Urothelium cell line (cell line): ENCODE measurements around the gene VSIR.
A peak's percentile ranks its signal among the peaks of the same experiment; 100 is the strongest.

Experiments used
- DNase-seq: peaks from one replicate; pipeline ENCODE4 v3.0.0; 2011; ENCODE audit warnings: low spot score, mixed read lengths
- FAIRE-seq: peaks from 2 replicates; lab custom pipeline; 2011; peaks lifted over from hg19 to GRCh38; lab: Jason Lieb, UNC

VSIR gene

DNA sequence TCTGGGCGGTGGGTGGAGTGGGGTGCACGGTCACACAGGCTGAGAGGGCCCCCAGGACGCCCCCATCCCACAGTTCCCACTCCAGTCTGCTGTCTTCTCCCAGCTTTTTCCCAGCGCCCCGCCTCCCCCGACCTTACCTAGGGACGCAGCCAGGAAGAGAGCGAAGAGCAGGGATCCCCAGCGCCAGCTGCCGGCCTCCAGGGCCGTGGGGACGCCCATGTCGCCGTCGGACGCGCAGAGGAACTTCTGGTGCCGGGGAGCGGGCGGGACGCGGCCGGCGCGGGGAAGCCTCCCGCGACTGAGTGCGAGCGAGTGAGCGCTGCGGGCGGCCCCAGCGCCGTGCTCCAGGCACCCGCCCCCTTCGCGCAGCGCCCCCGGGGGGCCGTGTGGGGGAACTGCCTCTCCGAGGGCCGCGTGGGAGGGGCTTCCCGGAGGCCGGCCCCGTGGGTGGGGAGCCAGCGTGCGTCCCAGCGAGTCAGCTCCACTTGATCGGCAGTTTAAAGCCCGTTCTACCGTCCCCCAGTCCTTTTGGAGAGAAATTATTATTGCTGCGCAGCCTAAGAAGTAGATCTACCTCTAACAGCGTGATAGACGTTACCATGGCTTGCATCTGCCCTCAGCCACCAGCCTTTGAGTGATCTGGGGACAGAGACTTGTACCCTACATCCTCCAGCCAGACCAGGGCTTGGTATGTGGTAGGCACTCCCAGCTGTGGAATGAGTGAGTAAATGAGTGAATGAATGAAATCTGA lies at the start of gene VSIR:
TSS of gene VSIR (minus strand) at position 300 of the 751 bp plus-strand sequence. CDS start at position 219, 81 bp downstream.
- DNase-seq (no peak), FAIRE-seq (no peak)

DNA sequence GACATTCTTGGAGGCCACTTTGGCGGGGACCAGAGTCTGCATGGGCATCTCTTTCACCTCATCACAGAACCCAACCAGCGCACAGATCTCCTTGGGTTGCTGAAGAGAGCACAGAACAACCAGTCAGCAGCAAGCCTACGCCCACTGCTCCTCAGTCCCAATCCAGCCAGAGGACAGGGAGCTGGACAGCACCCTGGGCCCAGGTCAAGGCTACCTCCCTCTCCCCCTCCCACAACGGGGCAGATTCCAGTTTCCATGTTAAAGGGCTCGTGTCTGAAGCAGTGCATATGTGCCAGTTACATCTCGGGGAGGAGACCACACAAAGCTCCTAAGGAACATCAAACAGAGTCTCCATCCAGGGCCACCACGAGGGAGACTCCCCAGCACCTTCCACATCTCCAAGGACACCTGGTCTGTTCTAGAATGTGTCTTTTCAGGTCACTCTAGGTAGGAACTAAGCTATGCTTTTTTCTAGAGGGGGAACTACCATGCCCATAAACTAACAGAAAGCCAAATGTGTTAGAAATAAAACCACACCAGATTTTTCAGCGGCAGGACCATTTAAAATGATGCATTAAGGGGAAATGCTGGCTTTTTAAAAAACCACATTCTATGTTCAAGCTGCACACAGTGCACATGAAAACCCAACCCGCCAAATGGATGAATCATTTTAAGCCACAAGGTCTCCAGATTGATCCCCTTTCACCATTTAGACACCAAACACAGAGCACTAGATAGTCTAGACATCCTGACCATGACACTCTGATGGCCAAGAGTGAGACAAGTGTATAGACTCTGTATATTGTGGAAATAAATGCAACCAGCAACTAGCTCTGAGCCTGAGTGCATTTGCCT lies 48.8 kb upstream of the VSIR start:
- FAIRE-seq (no peak), DNase-seq (no peak)

DNA sequence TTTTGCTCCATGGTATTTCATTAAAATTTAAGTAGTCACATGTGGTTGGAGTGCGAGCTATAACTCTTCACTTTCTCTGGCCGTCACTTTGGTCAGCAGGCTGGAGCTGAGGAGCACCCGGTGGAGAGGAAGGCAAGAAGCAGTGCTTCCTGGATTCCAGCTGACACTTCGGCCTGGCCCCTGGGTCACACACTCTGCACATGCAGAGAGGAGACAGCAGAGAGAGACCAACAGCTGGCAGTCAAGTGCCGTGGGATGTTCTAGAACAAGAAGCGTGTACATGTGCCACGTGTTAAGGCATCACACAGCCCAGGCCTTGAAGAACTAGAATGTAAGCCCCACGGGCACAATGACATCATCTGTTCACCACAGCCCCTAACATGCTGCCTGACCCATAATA lies 47.6 kb upstream of the VSIR start:
- FAIRE-seq (no peak), DNase-seq (no peak)

GRCh38 chr10:71819985-71820384 lies 46.7 kb upstream of the VSIR start:
- FAIRE-seq (no peak), DNase-seq (no peak)

- FAIRE-seq (no peak), DNase-seq (no peak)
Measured at GRCh38 chr10:71819441-71819861, 46.1 kb upstream of the VSIR start.

GRCh38 chr10:71818674-71819260 lies 45.4 kb upstream of the VSIR start:
- no peak for FAIRE-seq
- DNase-seq: no peak

GRCh38 chr10:71817831-71818655 lies 44.7 kb upstream of the VSIR start:
- DNase-seq (no peak), FAIRE-seq (no peak)

- DNase-seq (no peak), FAIRE-seq (no peak)
Measured at GRCh38 chr10:71816936-71817618, 43.8 kb upstream of the VSIR start.

- FAIRE-seq: no peak
- DNase-seq: no peak
Measured at GRCh38 chr10:71816421-71816851, 43.1 kb upstream of the VSIR start.

- no peak for DNase-seq
- FAIRE-seq: no peak
Measured at GRCh38 chr10:71815515-71816130, 42.3 kb upstream of the VSIR start.

GRCh38 chr10:71814922-71815411 lies 41.6 kb upstream of the VSIR start:
- FAIRE-seq (no peak), DNase-seq (no peak)

DNA sequence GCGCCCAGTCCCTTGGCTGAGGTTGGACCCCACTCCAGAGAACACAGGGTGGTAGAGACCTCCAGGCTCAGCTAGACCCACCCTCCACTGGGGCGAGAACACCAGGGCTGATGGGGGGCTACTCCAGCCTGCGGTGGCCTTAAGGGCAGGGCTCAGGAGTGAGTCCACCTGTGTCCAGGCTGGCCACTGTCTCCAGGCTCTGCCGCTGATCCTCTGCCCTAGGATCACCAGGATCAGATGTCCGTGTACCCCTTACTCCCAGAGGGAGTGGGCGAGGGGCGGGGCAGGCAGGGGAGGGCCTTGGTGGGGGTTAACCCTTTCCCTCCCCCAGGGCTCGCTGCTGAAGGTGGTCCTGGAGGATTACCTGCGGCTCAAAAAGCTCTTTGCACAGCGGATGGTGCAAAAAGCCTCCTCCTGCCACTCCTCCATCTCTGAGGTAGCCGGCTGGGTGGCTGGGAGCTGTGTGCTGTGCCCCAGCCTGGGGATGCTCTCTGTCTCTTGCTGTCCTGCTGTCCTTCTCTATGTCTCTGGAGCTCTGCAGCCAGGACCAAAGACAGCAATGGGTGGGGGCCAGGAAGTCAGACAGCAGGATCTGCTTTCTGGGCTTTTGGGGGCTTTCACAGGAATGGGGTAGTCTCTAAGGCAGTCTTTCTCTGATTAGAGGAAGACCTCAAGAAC lies 39.7 kb upstream of the VSIR start:
- DNase-seq (no peak), FAIRE-seq (no peak)

- peak; percentile 81 for FAIRE-seq
- DNase-seq: peak; percentile 84
Measured at GRCh38 chr10:71812016-71812912, 38.9 kb upstream of the VSIR start.

DNA sequence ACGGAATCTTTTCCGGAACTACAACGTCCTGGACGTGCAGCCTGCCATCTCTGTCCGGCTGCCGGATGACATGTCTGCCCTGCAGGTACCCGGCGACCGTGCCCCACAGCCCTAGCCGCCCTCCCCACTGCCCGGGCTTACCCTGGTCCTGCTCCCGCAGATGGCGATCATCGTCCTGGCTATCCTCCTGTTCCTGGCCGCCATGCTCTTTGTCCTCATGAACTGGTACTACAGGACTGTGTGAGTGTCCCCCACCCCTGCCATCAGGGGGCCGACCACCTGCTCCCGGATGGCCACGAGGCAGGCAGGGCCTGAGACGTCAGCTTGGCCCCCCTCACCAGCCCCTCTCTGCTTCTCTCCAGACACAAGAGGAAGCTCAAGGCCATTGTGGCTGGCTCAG lies 38.0 kb upstream of the VSIR start:
- DNase-seq (no peak), FAIRE-seq (no peak)

DNA sequence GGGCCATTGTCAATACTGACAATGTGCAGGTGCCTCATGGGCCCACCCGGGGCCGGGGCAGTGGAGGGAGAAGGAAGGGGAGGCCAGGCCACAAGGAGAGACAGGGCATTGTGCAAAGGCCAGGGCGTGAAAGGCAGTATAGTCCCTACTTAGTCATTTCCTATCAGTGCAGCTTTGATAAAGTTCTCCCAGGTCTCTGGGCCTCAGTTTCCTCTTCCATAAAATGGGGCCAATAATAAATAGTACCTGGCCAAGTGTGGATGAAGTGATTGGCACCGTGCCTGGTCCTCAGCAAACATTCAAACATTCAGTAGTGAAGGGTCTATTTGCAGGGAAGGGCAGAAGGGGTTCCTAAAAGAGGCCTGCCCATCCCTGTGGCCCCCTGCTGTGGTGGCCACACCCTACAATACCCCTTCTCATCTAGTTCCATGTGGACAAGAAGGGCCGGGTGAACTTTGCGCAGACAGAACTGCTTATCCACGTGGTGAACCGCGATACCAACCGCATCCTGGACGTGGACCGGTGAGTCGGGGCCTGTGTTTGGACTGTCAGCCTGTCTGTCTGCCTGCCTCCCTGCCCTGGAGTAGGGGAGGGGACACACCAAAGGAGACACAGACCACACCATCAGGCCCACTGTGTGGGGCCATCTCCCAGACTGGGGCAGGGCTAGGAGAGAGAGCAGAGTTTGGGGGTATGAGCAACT lies 36.9 kb upstream of the VSIR start:
- DNase-seq (no peak), FAIRE-seq (no peak)

GRCh38 chr10:71809628-71810027 lies 36.3 kb upstream of the VSIR start:
- FAIRE-seq (peak; percentile 20), DNase-seq (no peak)
